RKO (cell line): ENCODE data around the gene HSPA1B.
"Not testable (repeated sequence)": the region's sequence is repeated elsewhere in the genome, so short reads cannot be mapped to it uniquely, and the experiment has no call there.

Experiments used
- DNase-seq: peaks from one replicate; pipeline ENCODE4 v3.0.0-alpha.2; 2016; ENCODE audit warnings: low spot score

Gene HSPA1B

DNA sequence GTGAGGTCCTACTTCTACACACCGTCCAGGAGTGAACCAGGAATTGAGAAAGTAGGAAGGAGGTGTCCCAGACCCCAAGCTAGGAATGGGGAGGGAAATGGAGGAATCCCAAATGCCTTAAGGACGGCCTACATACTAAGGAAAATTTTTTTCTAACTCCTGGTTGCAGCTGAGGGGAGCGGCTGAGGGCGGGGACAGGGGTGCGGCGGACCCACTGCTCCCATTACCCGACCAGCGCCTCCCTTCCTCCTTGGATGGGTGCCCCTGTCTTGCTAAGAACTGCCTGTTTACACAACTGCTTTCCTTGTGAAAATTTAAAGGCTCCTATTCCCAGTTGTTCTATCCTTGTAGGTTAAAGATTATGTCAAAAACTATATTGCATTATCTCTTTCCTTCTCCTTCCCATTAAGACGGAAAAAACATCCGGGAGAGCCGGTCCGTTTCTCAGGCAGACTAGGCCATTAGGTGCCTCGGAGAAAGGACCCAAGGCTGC, 699 bp upstream of the HSPA1B start:
- DNase-seq, result peak; percentile 86

GRCh38 chr6:31829633-31830283, 2.2 kb downstream of the HSPA1B start:
- DNase-seq, result peak; percentile 79

- no peak for DNase-seq
Measured at GRCh38 chr6:31830886-31831335, 3.4 kb downstream of the HSPA1B start.

DNA sequence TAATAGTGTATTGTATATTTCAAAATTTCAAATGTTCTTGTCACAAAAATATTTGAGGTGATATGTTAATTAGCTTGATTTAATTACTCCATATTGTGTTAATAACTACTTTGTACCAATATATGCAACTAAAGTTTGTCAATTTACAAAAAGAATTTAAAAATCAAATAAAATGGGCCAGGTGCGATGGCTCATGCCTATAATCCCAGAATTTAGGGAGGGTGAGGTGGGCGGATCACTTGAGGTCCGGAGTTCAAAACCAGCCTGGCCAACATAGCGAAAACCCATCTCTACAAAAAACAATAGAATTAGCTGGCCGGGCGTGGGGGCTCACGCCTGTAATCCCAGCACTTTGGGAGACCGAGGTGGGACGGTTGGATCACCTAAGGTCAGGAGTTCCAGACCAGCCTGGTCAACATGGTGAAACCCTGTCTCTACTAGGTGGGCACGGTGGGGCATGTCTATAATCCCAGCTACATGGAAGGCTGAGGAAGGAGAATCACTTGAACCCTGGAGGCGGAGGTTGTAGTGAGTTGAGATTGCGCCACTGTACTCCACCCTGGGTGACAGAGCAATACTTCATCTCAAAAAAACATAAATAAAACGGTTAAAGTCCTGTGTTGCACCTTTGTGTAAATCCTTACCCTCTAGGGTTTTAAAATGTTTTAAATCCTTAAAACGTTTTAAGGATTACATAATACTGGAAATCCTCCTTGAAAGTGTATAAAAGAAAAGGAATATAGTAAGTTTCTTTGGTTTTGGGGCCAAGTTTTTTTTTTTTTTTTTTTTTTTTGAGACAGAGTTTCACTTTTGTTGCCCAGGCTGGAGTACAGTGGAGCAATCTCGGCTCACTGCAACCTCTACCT, 4.0 kb downstream of the HSPA1B start:
- DNase-seq, result no peak

GRCh38 chr6:31834367-31835250, 7.1 kb downstream of the HSPA1B start:
- peak; percentile 92 for DNase-seq

DNA sequence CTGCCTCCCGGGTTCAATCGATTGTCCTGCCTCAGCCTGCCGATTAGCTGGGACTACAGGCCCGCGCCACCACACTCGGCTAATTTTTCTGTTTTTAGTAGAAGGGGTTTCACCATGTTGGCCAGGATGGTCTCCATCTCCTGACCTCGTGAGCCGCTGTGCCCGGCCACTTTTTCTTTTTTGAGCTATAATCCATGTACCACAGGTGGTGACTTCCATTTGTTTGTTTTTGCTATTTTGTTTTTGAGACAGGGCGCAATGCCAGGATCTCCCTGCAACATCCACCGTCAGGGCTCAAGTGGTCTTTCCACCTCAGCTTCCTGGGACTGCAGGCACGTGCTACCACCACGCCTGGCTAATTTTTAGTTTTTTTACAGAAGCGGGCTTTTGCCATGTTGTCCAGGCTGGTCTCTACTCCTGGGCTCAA, 8.5 kb downstream of the HSPA1B start:
- DNase-seq, result no peak

DNA sequence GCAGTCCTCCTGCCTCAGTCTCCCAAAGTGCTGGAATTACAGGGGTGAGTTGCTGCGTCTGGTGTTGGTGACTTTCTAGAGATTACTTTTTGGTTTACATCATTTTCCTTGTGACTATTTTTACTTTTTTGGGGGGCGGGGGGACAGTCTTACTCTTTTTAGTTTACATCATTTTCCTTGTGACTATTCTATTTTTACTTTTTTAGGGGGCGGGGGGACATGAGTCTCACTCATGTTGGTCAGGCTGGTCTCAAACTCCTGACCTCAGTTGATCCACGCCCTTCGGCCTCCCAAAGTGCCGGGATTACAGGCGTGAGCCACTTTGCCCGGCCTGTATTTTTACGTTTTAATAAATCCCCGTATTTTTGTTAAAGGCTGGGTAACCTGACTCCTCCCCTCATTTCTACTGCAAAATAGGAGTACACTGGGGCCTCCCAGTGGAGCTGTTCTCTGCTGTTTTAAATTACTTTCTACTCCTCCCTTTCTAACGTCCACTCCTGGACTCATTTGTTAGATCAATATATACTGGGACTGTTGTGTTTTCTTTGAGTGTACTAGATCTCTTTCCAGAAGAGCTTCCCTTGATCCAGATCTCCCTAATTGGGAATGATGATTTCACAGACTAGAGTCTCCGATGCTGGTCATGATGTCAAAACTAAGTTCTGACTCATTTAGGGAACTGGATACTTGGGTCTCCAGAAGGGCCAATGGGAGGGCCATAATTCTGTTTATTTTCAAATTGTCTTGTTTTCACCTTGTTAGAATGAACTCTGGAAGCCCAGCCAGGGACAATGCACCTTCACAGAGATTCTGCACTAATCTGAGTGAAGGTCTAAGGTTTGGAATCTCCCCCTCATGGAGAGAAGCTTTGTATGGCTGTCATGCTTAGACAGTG, 9.2 kb downstream of the HSPA1B start:
- DNase-seq, result peak; percentile 77

DNA sequence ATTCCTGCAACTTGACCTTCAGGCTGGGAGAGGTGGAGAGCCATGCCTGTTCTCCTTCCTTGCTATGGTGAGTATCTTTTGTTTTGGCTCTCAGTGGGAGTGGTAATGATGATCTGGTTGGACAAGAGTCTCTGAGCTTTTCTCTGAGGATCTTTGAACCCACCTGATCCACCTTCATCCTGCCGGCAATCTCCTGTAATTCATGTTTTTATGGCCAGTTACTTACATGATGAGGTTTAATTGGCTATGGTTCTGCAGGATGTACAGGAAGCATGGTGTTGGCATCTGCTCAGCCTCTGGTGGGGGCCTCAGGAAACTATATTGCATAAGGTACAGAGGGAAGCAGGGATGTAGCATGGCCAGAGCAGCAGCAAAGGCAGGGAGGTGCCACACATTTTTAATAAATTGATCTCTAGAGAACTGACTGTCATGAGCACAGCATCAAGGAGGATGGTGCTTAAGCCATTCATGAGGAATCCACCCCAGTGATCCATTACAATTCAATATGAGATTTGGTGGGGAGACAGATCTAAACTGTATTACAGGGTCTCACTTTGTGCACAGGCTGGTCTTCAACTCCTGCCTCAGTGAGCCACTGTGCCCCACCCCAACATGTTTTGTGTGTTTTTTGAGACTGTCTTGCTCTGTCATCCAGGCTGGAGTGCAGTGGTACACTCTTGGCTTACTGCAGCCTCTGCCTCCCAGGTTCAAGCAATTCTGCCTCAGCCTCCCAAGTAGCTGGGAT, 10.0 kb downstream of the HSPA1B start:
- no peak for DNase-seq

DNA sequence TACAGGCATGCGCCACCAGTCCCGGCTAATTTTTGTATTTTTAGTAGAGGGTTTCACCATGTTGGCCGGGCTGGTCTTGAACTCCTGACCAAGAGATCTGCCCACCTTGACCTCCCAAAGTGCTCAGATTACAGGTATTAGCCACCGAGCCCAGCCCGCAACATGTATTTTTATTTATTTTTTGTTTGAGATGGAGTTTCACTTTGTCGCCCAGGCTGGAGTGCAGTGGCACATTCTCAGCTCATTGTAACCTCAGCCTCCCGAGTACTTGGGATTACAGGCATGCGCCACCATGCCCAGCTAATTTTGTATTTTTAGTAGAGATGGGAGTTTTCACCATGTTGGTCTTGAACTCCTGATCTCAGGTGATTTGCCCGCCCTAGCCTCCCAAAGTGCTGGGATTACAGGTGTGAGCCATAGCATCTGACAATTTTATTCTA, 10.6 kb downstream of the HSPA1B start:
- not testable (repeated sequence) for DNase-seq

- DNase-seq, result no peak
Measured at GRCh38 chr6:31838968-31839367, 11.4 kb downstream of the HSPA1B start.

GRCh38 chr6:31839779-31840126, 12.2 kb downstream of the HSPA1B start:
- not testable (repeated sequence) for DNase-seq

DNA sequence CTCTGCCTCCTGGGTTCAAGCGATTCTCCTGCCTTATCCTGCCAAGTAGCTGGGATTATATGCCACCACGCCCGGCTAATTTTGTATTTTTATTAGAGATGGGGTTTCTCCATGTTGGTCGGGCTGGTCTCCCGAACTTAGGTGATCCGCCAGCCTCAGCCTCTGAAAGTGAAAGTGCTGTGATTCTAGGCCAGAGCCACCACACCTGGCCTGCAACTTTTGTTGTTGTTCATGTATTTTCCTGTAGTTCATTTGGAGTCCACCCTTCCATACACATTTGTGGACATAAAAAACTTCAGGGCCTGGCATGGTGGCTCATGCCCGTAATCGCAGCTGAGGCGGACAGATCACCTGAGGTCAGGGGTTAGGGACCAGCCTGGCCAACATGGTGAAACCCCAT, 14.5 kb downstream of the HSPA1B start:
- DNase-seq, result no peak

DNA sequence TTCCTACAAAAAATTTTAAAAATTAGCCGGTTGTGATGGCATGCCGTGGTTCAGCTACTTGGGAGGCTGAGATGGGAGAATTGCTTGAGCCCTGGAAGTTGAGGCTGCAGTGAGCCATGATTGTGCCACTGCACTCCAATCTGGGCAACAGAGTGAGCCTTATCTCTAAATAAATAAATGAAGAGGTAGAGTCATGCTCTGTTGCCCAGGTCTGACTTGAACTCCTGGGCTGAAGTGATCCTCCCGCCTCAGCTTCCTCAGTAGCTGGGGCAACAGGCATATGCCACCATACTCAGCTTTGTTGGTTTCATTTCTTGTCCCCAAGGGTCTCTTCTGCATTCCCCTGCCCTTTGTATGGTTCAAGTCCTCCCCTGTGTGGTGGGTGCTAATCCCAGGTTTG, 17.0 kb downstream of the HSPA1B start:
- no peak for DNase-seq

- no peak for DNase-seq
Measured at GRCh38 chr6:31847276-31847978, 19.9 kb downstream of the HSPA1B start.

DNA sequence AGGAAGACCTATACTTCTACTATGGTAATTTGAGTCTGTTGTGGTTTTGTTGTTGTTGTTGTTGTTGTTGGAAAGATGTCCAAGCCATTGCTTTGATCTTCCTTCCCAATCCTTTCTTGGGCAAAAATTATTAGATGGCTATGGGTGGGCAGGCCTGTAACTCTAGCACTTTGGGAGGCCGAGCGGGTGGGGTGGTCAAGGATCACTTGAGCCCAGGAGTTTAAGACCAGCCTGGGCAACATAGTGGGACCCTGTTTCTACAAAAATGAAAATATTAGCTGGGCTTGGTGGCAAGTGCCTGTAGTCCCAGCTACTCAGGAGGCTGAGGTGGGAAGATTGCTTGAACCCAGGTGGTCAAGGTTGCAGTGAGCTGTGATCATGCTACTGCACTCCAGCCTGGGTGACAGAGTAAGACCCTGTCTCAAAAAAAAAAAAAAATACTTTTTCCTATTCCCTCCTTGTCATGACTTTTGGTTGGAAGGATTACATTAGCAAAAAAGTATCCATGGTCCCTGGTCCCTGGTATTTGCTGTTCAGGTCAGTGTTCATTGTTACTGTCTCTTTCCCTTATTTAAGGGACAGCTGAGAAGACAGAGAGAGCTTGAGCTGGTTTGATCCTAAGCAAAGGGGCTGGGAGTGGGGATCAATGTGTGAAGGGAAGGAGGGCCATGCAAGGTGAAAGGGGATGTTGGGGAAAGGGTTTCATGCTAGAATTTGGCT, 23.4 kb downstream of the HSPA1B start:
- no peak for DNase-seq

DNA sequence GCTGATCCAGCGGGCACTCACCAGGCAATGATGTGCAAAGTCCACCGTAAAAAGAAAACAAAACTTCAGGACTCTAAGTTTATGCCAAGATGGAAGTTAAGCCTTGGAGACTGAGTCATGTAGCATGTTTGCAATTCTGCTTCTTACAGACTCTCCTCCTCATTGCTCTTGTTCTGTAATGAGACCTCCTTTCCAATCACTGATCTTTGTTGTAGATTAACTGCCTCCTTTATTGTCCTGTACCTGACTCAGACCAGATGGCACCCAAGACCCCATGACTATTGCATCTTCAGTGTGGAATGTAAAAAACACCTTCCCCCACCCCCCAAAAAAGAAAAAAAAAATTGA, 23.9 kb downstream of the HSPA1B start:
- DNase-seq, result no peak

DNA sequence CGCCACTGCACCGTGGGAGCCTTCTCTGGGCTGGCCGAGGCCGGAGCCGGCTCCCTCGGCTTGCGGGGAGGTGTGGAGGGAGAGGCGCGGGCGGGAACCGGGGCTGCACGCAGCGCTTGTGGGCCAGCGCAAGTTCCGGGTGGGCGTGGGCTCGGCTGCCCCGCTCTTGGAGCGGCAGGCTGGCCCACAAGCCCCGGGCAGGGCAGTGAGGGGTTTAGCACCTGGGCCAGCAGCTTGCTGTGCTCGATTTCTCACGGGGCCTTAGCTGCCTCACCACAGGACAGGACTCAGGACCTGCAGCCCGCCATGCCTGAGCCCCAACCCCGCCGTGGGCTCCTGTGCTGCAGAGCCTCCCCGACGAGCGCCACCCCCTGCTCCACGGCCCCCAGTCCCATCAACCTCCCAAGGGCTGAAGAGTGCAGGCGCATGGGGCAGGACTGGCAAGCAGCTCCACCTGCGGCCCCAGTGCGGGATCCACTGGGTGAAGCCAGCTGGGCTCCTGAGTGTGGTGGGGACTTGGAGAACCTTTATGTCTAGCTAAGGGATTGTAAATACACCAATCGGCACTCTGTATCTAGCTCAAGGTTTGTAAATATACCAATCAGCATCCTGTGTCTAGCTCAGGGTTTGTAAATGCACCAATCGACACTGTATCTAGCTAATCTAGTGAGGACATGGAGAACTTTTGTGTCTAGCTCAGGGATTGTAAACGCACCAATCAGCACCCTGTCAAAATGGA, 24.6 kb downstream of the HSPA1B start:
- not testable (repeated sequence) for DNase-seq

DNA sequence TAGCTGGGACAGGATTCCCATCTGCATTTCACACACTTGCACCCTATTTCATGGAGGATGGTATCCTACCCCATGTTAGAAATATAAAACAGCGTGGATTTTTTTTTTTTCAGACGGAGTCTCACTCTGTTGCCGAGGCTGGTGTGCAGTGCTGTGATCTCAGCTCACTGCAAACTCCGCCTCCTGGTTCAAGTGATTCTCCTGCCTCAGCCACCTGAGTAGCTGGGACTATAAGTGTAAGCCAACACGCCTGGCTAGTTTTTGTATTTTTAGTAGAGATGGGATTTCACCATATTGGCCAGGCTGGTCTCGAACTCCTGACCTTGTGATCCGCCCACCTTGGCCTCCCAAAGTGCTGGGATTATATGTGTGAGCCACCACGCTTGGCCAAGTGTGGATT, 30.2 kb downstream of the HSPA1B start:
- not testable (repeated sequence) for DNase-seq

DNA sequence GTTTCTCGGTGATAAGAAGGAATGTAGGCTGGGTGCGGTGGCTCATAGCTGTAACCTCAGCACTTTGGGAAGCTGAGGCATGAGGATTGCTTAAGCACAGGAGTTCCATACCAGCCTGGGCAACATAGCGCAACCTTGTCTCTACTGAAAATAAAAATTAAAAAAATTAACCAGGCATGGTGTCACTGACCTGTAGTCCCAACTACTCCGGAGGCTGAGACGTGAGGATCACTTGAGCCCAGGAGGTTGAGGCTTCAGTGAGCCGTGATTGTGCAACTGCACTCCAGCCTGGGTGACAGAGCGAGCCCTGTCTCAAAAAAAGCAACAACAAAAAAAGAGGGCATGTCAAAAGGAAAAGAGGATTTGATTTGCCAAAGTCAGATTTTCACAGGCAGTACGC, 31.2 kb downstream of the HSPA1B start:
- DNase-seq, result no peak
